Keratinocyte (primary cell): ENCODE results near the gene CD248. TPM values are rescaled to one million over a fixed set of nuclear protein-coding genes. Genes with fewer than 3 reads are reported as not detected.

ENCODE experiments used
- DNase-seq: peaks from one replicate; pipeline ENCODE4 v3.0.0-alpha.2; 2011; ENCODE audit warnings: low read depth, missing footprints, low spot score
- FAIRE-seq: peaks from 2 replicates; lab custom pipeline; 2011; peaks lifted over from hg19 to GRCh38; lab: Jason Lieb, UNC
- H2AFZ ChIP-seq: 2 replicates; pipeline ENCODE4 v1.6.0; 2012; ENCODE audit warnings: low read length, control low read depth, inconsistent platforms; ENCODE audit not compliant: control insufficient read depth
- H3K27ac ChIP-seq: 2 replicates; pipeline ENCODE4 v1.5.1; 2011; ENCODE audit warnings: low read length; ENCODE audit not compliant: control insufficient read depth, insufficient read depth
- H3K27me3 ChIP-seq: 3 replicates; pipeline ENCODE4 v1.6.0; 2011; ENCODE audit warnings: low read length; ENCODE audit not compliant: control insufficient read depth, insufficient read depth; ENCODE audit errors: extremely low read depth
- H3K36me3 ChIP-seq, 2 experiments: 2 replicates in 1 of 2; 3 replicates in 1 of 2; pipeline ENCODE4 v1.5.1; 2011; ENCODE audit warnings: low read length in 2 of 2, mild to moderate bottlenecking in 1 of 2; ENCODE audit not compliant: control insufficient read depth in 2 of 2, insufficient read depth in 2 of 2; ENCODE audit errors: extremely low read depth in 1 of 2
- H3K4me1 ChIP-seq: 3 replicates; pipeline ENCODE4 v1.5.1; 2011; ENCODE audit warnings: low read length; ENCODE audit not compliant: control insufficient read depth, insufficient read depth; ENCODE audit errors: extremely low read depth
- H3K4me2 ChIP-seq: 3 replicates; pipeline ENCODE4 v1.6.0; 2011; ENCODE audit warnings: low read depth, low read length; ENCODE audit not compliant: control insufficient read depth, insufficient read depth; ENCODE audit errors: extremely low read depth
- H3K4me3 ChIP-seq, 3 experiments: fragments of 200-600 bp in 1 of 3; sonication (generic) in 1 of 3; 2 replicates in 2 of 3; 3 replicates in 1 of 3; pipeline ENCODE4 v1.5.1; 2011 to 2016; ENCODE audit warnings: low read length in 3 of 3, mild to moderate bottlenecking in 3 of 3, control low read depth in 2 of 3, inconsistent platforms in 1 of 3, low read depth in 1 of 3, mixed read lengths in 1 of 3, mixed run types in 1 of 3, moderate library complexity in 1 of 3; ENCODE audit not compliant: control insufficient read depth in 2 of 3, insufficient read depth in 2 of 3; ENCODE audit errors: extremely low read depth in 1 of 3
- H3K79me2 ChIP-seq: 2 replicates; pipeline ENCODE4 v1.6.0; 2012; ENCODE audit warnings: low read length; ENCODE audit not compliant: control insufficient read depth, insufficient read depth
- H3K9ac ChIP-seq: 3 replicates; pipeline ENCODE4 v1.6.0; 2011; ENCODE audit warnings: low read length; ENCODE audit not compliant: control insufficient read depth, insufficient read depth; ENCODE audit errors: extremely low read depth
- H3K9me1 ChIP-seq: 3 replicates; pipeline ENCODE4 v1.6.0; 2011; ENCODE audit warnings: low read length; ENCODE audit not compliant: control insufficient read depth, insufficient read depth; ENCODE audit errors: extremely low read depth
- H3K9me3 ChIP-seq: 2 replicates; pipeline ENCODE4 v1.5.1; 2012; ENCODE audit warnings: low read depth, low read length; ENCODE audit not compliant: control insufficient read depth
- H4K20me1 ChIP-seq: 3 replicates; pipeline ENCODE4 v1.6.0; 2011; ENCODE audit warnings: low read length; ENCODE audit not compliant: control insufficient read depth, insufficient read depth; ENCODE audit errors: extremely low read depth
- CTCF ChIP-seq, 3 experiments: IDR thresholded peaks in 1 of 3; conservative IDR thresholded peaks in 1 of 3; optimal IDR thresholded peaks in 1 of 3; 2 replicates in 2 of 3; 3 replicates in 1 of 3; pipeline versions ENCODE3 to v1.5.1; 2011; ENCODE audit warnings: low read length in 3 of 3, mild to moderate bottlenecking in 3 of 3, moderate library complexity in 2 of 3, control low read depth in 1 of 3, inconsistent platforms in 1 of 3; ENCODE audit not compliant: insufficient read depth in 2 of 3; ENCODE audit errors: extremely low read depth in 1 of 3
- EZH2 ChIP-seq: IDR thresholded peaks from one replicate; pipeline ENCODE4 v1.6.1; 2012; ENCODE audit warnings: inconsistent platforms, mild to moderate bottlenecking, low read length, moderate library complexity
- dilution Hi-C: fragments of 300-500 bp; cut with MboI; formaldehyde crosslinking; loops from one replicate; pipeline ENCODE4 v1.7.0; 2020; ENCODE audit warnings: low sequenced_read_pairs; ENCODE audit not compliant: extremely low pct_ligation_motif_present
- polyA plus RNA-seq, 5 experiments: library from polyadenylated mRNA; depleted of rRNA in 3 of 5; stranded (reverse) in 3 of 5; stranded (forward) in 1 of 5; unstranded in 1 of 5; fragments of >200 nt; gene quantifications; 1 replicate in 1 of 5; 2 replicates in 3 of 5; 3 replicates in 1 of 5; pipeline versions ENCODE4 v1.2.1 to v1.2.3, GENCODE V29; 2011 to 2012; ENCODE audit warnings: missing spikeins in 2 of 5, low read depth in 1 of 5, low replicate concordance in 1 of 5

Gene CD248
- polyA plus RNA-seq, 1 donor (not counting 4 experiments of a cell fraction or from before 2014, with no cell fraction given): 0.12 TPM

- dilution Hi-C loops: no loop called here
- H3K4me1 ChIP-seq: peaks cover 9% of the 10 kb centered on the region
- H4K20me1 ChIP-seq: peaks cover 6% of the 10 kb centered on the region
- no peak overlapping the region for H3K27ac ChIP-seq
- H3K9me1 ChIP-seq: no peaks in the 10 kb centered on the region
- no peak overlapping the region for H3K9ac ChIP-seq
- no peaks in the 10 kb centered on the region for H3K27me3 ChIP-seq
- FAIRE-seq (no peak), DNase-seq (no peak)
- peaks cover 9 to 14% of the 10 kb centered on the region in 2 experiments for H3K36me3 ChIP-seq
- H3K79me2 ChIP-seq: peaks cover 27% of the 10 kb centered on the region
- TF ChIP-seq CTCF (optimal IDR thresholded peaks at IDR 0.05 in 1 of 3, IDR thresholded peaks at IDR 0.05 in 1 of 3, conservative IDR thresholded peaks at IDR 0.05 in 1 of 3; ENCODE audit: extremely low read depth in 1 of 3, insufficient read depth in 2 of 3, low read length in 3 of 3) (no peak), EZH2 (no peak)
- no peaks in the 10 kb centered on the region for H3K9me3 ChIP-seq
- no peak overlapping the region for H3K4me2 ChIP-seq
- H2AFZ ChIP-seq: no peak overlapping the region
- no peak overlapping the region for H3K4me3 ChIP-seq
These were observed 32.2 kb downstream of the CD248 start for GRCh38 chr11:66284526-66285078.

DNA sequence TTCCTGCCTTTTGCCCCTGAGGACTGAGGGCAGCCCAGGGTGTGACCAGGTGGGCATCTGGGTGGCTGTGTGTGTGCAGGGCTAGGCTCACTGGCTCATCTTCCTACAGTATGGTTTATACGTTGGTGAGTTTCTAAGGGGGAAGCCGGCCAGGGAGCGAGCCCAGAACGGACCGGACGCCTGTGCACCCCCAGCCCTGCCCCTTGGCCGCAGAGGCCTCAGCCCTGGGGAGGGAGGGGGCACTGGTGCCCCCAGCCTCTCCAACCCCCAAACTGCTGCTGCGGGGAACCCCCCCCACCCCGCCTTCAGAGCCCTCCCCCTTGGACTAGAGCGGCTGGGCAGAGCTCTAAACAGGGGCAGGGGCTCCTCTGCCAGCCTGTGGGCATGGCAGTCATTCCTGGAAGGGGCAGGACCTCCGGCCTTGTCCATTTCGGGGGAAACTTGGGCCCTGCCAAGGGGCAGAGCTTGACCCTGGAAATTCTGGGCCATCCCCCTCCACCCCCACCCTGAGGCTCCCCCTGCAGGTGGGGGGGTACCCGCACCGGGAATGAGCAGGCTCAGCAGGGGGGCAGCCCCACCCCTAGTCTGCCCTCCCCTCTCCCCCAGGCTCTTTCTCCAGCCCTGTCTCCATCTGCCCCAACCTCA, 33.3 kb downstream of the CD248 start:
- Histone ChIP-seq H3K4me3 (no peak overlapping the region), H2AFZ (no peak overlapping the region), H3K36me3 (peaks cover 9 to 14% of the 10 kb centered on the region in 2 experiments), H3K27ac (no peak overlapping the region), H3K4me1 (peaks cover 9% of the 10 kb centered on the region), H3K4me2 (no peak overlapping the region), H3K9me1 (no peaks in the 10 kb centered on the region), H3K27me3 (no peaks in the 10 kb centered on the region), H3K79me2 (peaks cover 26% of the 10 kb centered on the region), H4K20me1 (peaks cover 6% of the 10 kb centered on the region), H3K9me3 (no peaks in the 10 kb centered on the region), H3K9ac (no peak overlapping the region)
- dilution Hi-C loops: no loop called here
- TF ChIP-seq EZH2: no peak
- TF ChIP-seq CTCF (optimal IDR thresholded peaks at IDR 0.05 in 1 of 3, IDR thresholded peaks at IDR 0.05 in 1 of 3, conservative IDR thresholded peaks at IDR 0.05 in 1 of 3; ENCODE audit: extremely low read depth in 1 of 3, insufficient read depth in 2 of 3, low read length in 3 of 3): no peak
- no peak for DNase-seq
- no peak for FAIRE-seq
